Thyroid gland (tissue), 4 donors: ENCODE data around the gene GSG1L.

Source experiments
- POLR2A ChIP-seq, 2 donors: fragments of 450-650 bp; IDR thresholded peaks; one replicate each; pipeline ENCODE4 v1.6.1; 2017; ENCODE audit warnings: antibody characterized with exemption in 2 of 2, mild to moderate bottlenecking in 2 of 2, moderate library complexity in 1 of 2
- TF ChIP-seq, protein P1 (sequence below), 6 experiments: fragments of 200-600 bp in 3 of 6; fragments of 450-650 bp in 3 of 6; sonication (generic) in 3 of 6; IDR thresholded peaks; one replicate each; pipeline ENCODE4 v1.5.1; 2016 to 2019; ENCODE audit warnings: antibody characterized with exemption in 6 of 6, mild to moderate bottlenecking in 2 of 6, inconsistent platforms in 1 of 6, moderate library complexity in 1 of 6

DNA sequence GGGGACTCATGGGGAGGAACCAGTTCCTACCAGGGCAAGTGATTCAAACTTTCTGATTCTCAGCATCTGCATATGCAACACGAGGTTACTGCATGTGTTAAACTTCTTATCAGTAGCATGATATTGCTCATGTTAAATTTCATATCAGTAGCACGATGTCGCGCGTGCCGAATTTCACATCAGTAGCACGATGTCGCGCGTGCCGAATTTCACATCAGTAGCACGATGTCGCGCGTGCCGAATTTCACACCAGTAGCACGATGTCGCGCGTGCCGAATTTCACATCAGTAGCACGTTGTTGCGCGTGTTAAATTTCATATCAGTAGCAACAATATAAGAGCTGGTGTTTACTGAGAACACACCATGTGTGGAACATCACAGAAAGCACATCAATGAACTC, 221.6 kb downstream of the GSG1L start:
- no peak for TF ChIP-seq POLR2A (IDR thresholded peaks at IDR 0.05)
- TF ChIP-seq, protein P1, sequence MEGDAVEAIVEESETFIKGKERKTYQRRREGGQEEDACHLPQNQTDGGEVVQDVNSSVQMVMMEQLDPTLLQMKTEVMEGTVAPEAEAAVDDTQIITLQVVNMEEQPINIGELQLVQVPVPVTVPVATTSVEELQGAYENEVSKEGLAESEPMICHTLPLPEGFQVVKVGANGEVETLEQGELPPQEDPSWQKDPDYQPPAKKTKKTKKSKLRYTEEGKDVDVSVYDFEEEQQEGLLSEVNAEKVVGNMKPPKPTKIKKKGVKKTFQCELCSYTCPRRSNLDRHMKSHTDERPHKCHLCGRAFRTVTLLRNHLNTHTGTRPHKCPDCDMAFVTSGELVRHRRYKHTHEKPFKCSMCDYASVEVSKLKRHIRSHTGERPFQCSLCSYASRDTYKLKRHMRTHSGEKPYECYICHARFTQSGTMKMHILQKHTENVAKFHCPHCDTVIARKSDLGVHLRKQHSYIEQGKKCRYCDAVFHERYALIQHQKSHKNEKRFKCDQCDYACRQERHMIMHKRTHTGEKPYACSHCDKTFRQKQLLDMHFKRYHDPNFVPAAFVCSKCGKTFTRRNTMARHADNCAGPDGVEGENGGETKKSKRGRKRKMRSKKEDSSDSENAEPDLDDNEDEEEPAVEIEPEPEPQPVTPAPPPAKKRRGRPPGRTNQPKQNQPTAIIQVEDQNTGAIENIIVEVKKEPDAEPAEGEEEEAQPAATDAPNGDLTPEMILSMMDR (IDR thresholded peaks at IDR 0.05): no peak
